Stimulated activated CD4-positive, alpha-beta T cell treated with anti-CD3 and anti-CD28 coated beads, Interleukin-1b, Interleukin-23, amount 100 ng/mL, for 1 hour (primary cell): ENCODE data around the gene FAF1.
"Not testable (repeated sequence)": the region's sequence is repeated elsewhere in the genome, so short reads cannot be mapped to it uniquely, and the experiment has no call there.

Experiments
- DNase-seq, 2 donors: peaks; one replicate each; pipeline ENCODE4 v3.0.0-alpha.2; 2020; ENCODE audit warnings: low read depth in 2 of 2

FAF1 gene

DNA sequence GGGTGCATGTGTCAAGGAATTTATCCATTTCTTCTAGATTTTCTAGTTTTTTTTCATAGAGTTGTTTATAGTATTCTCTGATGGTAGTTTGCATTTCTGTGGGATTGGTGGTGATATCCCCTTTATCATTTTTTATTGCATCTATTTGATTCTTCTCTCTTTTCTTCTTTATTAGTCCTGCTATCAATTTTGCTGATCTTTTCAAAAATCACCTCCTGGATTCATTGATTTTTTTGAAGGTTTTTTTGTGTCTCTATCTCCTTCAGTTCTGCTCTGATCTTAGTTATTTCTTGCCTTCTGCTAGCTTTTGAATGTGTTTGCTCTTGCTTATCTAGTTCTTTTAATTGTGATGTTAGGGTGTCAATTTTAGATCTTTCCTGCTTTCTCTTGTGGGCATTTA lies 52.5 kb downstream of the FAF1 start:
- DNase-seq = not testable (repeated sequence)

DNA sequence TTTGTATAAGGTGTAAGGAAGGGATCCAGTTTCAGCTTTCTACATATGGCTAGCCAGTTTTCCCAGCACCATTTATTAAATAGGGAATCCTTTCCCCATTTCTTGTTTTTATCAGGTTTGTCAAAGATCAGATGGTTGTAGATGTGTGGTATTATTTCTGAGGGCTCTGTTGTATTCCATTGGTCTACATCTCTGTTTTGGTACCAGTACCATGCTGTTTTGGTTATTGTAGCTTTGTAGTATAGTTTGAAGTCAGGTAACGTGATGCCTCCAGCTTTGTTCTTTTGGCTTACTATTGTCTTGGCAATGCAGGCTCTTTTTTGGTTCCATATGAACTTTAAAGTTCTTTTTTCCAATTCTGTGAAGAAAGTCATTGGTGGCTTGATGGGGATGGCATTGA lies 54.0 kb downstream of the FAF1 start:
- DNase-seq = not testable (repeated sequence)

DNA sequence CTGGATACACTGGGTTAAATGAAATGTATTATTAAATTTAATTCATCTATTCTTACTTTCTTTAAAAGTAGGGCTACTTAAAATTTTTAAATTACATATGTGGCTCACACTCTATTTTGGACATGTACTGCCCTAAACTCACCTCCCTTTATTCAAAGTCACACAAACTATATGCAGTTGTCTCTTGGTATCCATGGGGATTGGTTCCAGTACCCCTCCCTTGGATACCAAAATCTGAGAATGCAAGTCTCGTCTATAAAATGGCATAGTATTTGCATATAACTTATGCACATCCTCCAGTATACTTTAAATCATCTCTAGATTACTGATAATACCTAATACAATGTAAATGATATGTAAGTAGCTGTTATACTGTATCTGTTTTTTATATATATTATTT lies 57.6 kb downstream of the FAF1 start:
- DNase-seq = no peak

DNA sequence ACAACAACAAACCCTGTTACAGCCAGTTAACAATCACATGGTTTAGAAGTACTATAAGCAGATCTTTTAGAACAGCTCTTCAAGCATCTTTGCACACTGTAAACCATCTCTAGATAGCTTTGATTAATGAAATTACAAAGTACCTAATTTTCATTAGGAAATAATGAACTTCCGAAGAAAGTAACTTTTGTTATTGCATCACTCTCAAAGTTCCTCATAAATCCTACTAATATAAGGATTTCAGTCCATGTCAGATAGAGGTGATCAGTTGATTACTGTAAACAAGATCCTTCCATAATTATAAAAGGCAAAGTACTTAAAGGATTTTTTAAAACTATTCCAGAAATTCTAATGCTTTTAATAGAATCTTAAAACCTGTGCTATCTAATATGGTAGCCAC lies 58.2 kb downstream of the FAF1 start:
- no peak for DNase-seq

DNA sequence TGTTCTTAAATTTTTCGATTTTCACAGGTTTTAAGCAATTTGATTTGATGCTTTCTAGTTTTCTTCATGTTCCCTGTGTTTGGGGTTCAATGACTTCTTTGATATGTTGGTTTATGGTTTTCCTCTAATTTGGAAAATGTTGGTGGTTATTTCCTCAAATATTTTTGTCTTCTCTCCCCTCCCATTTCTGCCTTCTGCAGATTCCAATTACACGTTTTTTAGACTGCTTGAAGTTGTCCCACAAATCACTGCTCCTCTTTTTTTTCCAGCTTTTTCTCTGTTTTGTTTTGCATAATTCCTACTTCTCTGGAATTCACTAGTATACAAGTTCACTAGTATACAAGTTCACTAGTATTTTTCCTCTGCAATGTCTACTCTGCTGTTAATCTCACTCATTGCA lies 61.3 kb downstream of the FAF1 start:
- DNase-seq = no peak

DNA sequence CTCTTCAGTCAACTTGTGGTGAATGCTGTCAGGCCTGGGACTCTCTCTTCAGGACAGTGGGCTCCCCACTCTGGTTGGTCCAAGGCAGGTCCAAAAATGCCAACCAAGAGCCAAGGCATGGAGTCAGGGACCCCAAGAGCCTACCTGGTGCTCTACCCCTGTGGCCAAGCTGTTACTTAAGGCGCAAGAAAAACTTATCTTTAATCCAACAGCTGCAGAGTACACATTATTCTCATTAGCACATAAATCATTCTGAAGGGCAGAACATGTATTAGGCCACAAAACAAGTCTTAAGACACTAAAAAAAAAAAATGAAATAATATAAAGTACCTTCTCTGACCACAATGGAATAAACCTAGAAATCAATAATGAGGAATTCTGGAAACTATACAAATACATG lies 65.7 kb downstream of the FAF1 start:
- no peak for DNase-seq

DNA sequence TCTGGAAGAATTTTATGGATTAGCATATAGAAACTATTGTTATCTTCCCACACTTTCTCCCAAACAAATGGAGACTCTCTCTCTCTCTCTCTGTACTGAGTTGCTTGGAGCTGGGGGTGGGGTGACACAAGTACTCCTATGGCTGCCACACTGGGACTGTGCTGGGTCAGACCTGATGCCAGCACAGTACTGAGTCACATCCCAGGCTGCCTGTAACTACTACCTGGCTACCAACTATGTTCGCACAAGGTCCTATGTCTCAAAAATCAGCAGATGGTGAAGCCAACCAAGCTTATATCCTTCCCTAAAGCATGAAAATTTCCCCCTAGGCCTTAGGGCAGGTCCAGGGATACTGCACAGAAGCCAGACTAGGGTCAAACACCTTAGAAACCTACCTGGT lies 66.6 kb downstream of the FAF1 start:
- DNase-seq = no peak

DNA sequence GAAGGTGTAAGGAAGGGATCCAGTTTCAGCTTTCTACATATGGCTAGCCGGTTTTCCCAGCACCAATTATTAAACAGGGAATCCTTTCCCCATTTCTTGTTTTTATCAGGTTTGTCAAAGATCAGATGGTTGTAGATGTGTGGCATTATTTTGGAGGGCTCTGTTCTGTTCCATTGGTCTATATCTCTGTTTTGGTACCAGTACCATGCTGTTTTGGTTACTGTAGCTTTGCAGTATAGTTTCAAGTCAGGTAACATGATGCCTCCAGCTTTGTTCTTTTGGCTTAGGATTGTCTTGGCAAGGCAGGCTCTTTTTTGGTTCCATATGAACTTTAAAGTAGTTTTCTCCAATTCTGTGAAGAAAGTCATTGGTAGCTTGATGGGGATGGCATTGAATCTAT lies 72.5 kb downstream of the FAF1 start:
- DNase-seq = not testable (repeated sequence)

DNA sequence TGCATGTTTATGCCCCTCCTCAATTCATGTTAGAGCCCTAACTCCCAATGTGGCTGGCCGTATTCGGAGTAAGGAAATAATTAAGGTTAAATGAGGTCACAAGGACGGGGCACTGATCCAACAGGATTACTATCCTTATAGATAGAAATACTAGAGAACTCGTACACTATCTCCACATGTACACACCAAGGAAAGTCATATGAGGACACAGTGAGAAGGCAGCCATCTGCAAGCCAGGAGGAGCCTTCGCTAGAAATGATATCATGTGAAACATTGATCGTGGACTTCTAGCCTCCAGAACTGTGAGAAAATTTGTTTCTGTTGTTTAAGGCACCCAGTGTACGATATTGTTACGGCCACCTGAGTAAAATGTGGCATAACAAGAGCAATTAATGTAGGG lies 79.7 kb downstream of the FAF1 start:
- DNase-seq = no peak

DNA sequence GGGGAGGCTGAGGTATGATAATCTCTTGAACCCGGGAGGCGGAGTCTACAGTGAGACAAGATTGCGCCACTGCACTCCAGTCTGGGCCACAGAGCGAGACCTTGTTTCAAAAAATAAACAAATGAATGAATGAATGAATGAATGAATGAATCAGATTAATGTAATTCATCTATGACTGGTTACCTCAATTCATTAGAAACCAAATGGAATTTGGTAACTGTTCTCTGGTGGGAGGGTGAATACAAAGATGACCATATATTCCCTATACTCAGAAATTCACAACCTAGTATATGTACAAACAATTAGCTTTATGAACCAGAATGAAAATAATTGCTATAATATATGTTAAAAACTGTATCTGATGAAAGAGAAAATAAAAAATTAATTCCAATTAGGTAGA lies 80.9 kb downstream of the FAF1 start:
- no peak for DNase-seq

DNA sequence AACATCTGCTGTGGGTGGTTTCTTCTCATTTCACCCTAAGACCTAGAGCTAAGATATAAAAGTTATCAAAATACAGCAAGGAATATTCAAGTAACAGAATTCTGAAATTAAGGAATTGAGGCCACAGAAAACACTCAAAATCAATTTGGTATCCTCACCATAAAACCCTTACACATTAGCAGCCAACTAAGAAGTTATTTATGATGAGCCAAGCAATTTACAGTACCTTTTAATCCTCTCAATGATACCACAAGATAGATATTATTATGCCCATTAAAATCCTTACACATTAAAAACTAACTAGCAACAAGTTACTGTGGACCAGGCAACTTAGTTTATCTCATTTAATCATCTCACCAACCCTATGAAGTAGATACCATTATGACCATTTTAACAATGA lies 81.6 kb downstream of the FAF1 start:
- no peak for DNase-seq

DNA sequence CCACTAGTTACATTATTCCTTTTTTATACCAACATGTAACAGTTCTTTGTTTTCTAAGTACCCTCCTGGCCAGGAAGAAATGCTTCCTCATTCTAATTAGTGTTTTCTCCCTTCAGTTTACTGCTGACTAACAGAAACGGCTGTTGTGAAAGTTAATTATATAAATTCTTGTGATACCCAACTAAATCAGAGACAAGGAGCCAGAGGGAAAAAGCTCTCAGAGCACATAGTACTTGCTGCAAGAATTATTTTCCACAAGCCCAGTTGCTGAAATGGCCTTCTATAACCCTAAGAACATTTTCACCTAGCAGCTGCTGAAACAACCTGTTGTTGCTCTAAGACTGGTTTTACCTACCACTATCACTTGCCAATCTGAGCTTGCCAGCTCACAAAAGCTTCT lies 82.4 kb downstream of the FAF1 start:
- DNase-seq = no peak

DNA sequence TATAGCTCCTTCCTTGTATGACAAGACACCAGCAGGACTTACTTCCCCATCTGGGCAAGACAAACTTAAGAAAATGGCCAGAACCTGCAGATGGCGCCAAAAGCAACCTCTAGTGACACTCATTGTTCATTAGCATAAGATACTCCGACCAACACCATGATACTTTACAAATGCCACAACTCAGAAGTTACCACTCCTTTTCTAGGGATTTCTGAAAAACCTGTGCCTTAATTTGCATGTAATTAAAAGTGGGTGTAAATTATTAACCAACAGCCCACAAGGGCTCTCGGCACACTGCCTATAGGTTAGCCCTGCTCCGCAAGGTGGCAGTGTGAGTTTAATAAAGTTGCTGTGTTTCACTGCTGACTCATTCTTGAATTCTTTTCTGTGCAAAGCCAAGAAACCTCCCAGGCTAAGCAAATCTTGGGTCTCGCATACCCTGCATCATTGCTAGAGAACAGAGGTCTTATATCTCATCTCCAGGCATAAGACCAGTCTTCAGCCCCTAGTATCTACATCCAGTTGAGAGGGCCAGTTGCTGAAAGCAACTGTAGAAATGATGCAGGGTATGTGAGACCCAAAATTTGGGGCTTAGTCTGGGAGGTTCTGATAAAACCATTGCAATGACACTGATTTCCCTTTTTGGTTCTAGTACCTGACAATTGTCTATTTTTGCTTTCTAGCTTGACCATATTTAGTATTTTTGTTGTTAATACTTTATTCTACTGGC lies 86.4 kb downstream of the FAF1 start:
- peak in 1 of 2 donors; percentile 47 for DNase-seq

DNA sequence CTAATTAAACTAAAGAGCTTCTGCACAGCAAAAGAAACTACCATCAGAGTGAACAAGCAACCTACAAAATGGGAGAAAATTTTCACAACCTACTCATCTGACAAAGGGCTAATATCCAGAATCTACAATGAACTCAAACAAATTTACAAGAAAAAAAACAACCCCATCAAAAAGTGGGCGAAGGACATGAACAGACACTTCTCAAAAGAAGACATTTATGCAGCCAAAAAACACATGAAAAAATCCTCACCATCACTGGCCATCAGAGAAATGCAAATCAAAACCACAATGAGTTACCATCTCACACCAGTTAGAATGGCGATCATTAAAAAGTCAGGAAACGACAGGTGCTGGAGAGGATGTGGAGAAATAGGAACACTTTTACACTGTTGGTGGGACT lies 95.2 kb downstream of the FAF1 start:
- DNase-seq = not testable (repeated sequence)

DNA sequence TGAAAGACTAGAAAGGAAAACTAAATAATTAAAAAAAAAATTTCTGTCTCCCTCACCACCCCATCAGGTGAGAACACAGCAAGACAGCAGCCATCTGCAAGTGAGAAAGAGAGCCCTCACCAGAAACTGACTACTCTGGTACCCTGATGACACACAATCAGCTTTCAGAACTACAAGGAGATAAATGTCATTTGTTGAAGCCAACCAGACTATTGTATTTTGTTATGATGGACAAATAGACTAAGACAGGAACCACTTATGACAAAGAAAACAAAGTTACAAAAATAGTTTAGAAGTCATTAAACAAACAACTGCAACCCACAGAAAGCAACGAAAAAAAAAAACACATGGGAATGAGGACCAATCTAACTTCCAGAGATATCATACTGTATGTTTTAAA lies 98.3 kb downstream of the FAF1 start:
- DNase-seq = no peak

DNA sequence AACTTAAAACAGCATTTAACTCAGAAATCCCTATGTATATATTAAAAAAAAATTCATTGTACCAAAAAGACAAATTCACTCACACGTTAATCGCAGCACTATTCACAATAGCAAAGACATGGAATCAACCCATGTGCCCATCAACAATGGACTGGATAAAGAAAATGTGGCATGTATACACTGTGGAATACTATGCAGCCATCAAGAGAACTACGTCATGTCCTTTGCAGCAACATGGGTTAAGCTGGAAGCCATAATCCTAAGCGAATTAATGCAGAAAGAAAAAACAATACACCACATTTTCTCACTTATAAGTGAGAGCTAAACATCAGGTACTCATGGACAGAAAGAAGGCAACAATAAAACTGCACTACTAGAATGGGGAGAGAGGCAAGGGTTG lies 99.4 kb downstream of the FAF1 start:
- DNase-seq = no peak

DNA sequence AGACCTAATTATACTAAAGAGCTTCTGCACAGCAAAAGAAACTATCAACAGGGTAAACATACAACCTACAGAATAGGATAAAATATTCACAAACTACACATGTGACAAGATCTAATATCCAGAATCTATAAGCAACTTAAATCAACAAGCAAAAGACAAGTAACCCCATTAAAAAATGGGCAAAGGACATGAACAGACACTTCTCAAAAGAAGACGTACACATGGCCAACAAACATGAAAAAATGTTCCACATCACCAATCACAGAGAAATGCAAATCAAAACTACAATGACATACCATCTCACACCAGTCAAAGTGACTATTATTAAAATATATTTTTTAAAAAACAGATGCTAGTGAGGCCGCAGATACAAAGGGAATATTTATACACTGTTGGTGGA lies 99.8 kb downstream of the FAF1 start:
- DNase-seq = no peak

DNA sequence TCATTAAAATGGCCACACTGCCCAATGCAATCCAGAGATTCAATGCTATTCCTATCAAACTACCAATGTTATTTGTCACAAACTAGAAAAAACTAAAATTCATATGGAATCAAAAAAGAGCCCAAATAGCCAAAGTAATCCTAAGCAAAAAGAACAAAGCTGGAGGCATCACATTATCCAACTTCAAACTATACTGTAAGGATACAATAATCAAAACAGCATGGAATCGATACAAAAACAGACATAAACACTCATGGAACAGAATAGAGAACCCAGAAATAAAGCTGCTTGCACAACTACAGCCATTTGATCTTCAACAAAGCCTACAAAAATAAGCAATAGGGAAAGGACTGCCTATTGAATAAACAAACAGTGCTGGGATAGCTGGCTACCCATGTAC lies 100.4 kb downstream of the FAF1 start:
- DNase-seq = no peak

DNA sequence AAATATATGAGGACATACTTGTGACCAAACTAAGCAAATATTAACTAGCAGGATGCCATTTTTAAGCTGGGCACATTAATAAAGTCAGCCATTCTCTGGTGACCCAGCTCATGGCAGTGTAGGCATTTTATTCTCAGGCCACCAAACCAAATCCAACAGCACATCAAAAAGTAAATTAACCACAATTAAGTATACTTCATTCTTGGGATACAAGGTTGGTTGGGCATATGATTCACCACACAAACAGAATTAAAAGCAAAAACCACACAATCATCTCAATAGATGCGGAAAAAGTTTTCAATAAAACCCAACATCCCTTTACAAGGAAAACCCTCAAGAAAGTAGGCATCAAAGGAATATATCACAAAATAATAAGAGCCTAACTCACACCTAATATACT lies 101.3 kb downstream of the FAF1 start:
- DNase-seq = no peak

DNA sequence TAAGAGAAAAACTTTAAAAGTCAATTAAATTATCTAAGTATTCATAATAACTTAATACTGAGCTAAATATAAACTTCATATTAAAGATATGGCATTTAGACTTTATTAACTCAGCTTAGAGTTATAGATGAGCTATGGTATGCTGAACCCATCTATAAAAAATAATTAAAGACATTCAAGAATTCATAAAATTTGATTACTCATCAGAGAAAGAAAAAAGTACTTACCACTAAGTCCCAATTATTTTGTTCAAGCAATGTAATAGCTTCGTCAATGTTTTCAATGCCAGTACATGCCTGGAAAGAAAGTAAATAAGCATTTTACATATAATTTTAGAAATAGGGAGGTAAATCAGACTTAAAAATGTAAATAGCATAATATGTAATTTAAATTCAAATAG lies 102.4 kb downstream of the FAF1 start:
- DNase-seq = no peak

DNA sequence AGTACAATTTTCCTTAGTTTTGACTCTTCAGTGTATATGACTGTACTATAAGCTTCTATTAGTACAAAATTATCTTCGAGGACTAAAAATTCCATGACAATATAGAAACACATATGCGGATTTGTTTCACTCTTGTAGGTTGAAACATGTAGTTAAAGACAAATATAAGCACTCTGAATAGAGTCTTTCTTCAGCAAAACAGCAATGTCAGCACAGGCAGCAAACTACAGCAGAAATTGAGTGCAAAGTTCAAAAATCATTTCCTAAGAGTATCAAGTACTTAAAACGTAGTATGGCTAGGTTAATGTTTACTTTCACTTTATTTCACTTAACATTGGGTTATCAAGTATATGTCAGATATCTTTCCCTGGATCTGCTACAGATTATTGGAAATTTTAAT lies 106.7 kb downstream of the FAF1 start:
- no peak for DNase-seq

DNA sequence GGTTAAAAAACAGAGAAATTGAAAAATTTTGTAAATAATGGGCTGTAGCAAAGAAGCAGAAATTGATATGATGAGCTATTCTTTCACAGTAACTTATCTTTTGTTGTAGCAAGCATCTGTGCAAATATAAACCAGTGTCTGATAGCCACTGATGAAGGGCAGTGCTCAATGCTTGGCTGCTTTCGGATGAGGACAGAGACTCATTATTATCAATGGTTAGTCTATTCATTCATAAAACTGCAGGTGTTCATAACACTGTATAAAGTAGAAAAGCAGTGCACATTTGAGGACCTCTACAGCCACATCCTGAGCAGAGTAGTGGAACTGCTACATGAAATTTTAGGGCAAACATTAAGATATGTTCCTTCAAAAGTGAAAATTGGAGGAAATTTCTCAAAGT lies 107.2 kb downstream of the FAF1 start:
- DNase-seq = no peak

DNA sequence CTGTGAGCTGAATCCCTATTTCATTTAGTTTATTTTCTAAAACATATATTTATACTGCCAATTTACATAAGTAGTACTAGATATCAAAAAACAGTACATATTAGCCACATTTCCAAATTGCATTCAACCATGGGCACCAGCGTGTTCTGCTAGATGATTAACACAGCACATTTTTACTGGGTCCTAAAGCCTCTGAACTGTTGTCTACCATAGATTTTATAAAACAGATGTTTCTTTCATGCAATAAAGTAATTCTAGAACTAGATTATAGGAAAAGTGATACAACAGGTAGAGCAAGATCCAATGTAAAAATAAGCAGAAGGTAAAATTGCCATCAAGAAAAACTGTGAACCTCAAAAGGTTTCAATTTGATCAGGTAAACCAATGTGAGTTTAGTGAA lies 108.6 kb downstream of the FAF1 start:
- DNase-seq = no peak

DNA sequence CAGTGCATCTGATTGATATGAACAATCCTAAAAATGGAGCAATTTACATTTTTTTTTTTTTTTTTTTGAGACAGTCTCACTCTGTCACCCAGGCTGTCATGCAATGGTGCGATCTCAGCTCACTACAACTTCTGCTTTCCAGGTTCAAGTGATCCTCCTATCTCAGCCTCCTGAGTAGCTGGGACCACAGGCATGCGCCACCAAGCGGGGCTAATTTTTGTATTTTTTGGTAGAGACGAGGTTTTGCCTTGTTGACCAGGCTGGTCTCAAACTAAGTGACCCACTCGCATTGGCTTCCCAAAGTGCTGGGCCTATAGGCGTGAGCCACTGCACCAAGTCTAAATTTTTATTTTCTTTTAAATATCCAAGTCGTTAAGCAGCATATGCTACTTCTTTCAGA lies 109.0 kb downstream of the FAF1 start:
- no peak for DNase-seq
